ENCODE measurements around the gene KIF6.

GRCh38 chr6:39280247-39280731, 444.9 kb downstream of the KIF6 start:
- TF ChIP-seq CTCF (IDR thresholded peaks at IDR 0.05; ENCODE audit: borderline replicate concordance, extremely low read depth, low read length, poor library complexity, severe bottlenecking): no peak
- TF ChIP-seq EZH2 (IDR thresholded peaks at IDR 0.05; ENCODE audit: borderline replicate concordance, low read depth, low read length, severe bottlenecking): no peak
